Smooth muscle cell (in vitro differentiated cells): ENCODE data around the gene PRUNE2. TPM values are rescaled to one million over a fixed set of nuclear protein-coding genes. Genes with fewer than 3 reads are reported as not detected.

Experiments used
- DNase-seq: peaks from one replicate; lab custom pipeline; 2025; ENCODE audit not compliant: unreplicated experiment; lab: John Stamatoyannopoulos, UW
- H2AFZ ChIP-seq: fragments of 200-600 bp; sonication (generic); 2 replicates; pipeline ENCODE4 v1.6.0; 2016; ENCODE audit warnings: antibody characterized with exemption, low read depth, mild to moderate bottlenecking
- H3F3A ChIP-seq: fragments of 200-600 bp; sonication (generic); 2 replicates; pipeline ENCODE4 v1.6.0; 2017; ENCODE audit warnings: antibody characterized with exemption, low read depth
- H3K27ac ChIP-seq: fragments of 200-600 bp; sonication (generic); 2 replicates; pipeline ENCODE4 v1.5.1; 2016; ENCODE audit warnings: low read depth, mild to moderate bottlenecking
- H3K27me3 ChIP-seq: fragments of 200-600 bp; sonication (generic); 2 replicates; pipeline ENCODE4 v1.6.1; 2016; ENCODE audit warnings: low read depth, mild to moderate bottlenecking
- H3K36me3 ChIP-seq: fragments of 200-600 bp; sonication (generic); 2 replicates; pipeline ENCODE4 v1.5.1; 2016; ENCODE audit warnings: low read depth
- H3K4me1 ChIP-seq: fragments of 200-600 bp; sonication (generic); 2 replicates; pipeline ENCODE4 v1.5.1; 2016; ENCODE audit warnings: low read depth
- H3K4me2 ChIP-seq: fragments of 200-600 bp; sonication (generic); 2 replicates; pipeline ENCODE4 v1.6.0; 2016; ENCODE audit warnings: mild to moderate bottlenecking
- H3K4me3 ChIP-seq: fragments of 200-600 bp; sonication (generic); 2 replicates; pipeline ENCODE4 v1.5.1; 2016; ENCODE audit warnings: mild to moderate bottlenecking
- H3K79me2 ChIP-seq: fragments of 200-600 bp; sonication (generic); 2 replicates; pipeline ENCODE4 v1.6.0; 2016; ENCODE audit warnings: low read depth, mild to moderate bottlenecking
- H3K9ac ChIP-seq: fragments of 200-600 bp; sonication (generic); 2 replicates; pipeline ENCODE4 v1.6.0; 2016; ENCODE audit warnings: low read depth
- H3K9me3 ChIP-seq: fragments of 200-600 bp; sonication (generic); replicated peaks from 2 replicates; pipeline ENCODE4 v1.5.1; 2016; ENCODE audit warnings: low read depth
- H4K20me1 ChIP-seq: fragments of 200-600 bp; sonication (generic); 2 replicates; pipeline ENCODE4 v1.6.0; 2016; ENCODE audit warnings: low read depth
- WGBS: methylation state at CpG from one replicate; pipeline ENCODE4 v1.1.7; 2016; ENCODE audit warnings: low lambda C conversion rate; 5-methylcytosine and 5-hydroxymethylcytosine counted together
- polyA plus RNA-seq: library from polyadenylated mRNA; unstranded; fragments of >200 nt; fragmentation: Nextera tagmentation; extraction: Ambion mirVana; gene quantifications from 2 replicates; pipeline ENCODE4 v1.2.1, GENCODE V29; 2016
- total RNA-seq: library from RNA; depleted of rRNA; stranded (reverse); fragments of >200 nt; gene quantifications from 2 replicates; pipeline ENCODE4 v1.2.3, GENCODE V29; 2014
- TF ChIP-seq, protein P1 (sequence below): fragments of 200-600 bp; sonication (generic); IDR thresholded peaks from 2 replicates; pipeline ENCODE4 v1.5.1; 2017; ENCODE audit warnings: borderline replicate concordance, mild to moderate bottlenecking, antibody characterized with exemption; ENCODE audit not compliant: insufficient read depth, poor library complexity, severe bottlenecking

The PRUNE2 gene
- total and polyA plus RNA-seq, 2 experiments from 2014 or later = 0.79 to 1.9 TPM

DNA sequence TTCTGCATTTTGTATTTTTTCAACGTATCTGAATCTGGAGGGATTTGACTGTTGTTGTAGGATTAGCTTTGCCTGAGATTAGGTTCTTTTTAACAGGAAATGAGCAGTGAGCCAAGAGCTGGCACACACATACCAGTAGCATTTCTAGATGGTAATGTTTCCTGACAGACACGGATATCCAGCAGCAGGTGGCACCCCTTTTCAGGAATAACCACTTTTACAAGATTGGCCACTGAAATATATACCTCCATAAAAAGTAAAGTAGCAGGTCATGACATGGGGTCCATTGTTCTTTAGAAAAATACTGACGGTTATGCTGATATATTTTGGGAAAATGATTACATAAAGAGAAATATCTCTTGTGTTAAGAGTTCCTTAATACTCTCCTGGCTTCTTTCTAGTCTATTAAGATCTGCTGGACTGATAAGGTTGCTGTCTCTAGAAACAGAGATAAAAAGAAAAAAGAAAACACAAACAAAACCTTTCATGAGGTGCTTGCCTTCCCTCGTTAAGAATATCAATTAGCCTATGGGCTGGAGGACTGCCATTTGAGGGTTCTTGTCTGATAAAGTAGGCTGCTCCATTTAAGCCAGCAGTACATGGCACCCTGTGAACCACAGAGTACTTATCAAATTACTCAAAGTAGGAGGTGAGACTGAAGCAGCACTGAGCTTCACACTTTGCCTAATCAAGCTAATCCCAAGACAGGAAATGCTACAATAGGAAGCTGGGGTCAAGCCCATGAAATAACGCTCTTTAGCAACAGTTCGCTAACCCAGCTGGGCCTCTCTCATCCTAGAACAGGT, 243.2 kb downstream of the PRUNE2 start:
- TF ChIP-seq, protein P1, sequence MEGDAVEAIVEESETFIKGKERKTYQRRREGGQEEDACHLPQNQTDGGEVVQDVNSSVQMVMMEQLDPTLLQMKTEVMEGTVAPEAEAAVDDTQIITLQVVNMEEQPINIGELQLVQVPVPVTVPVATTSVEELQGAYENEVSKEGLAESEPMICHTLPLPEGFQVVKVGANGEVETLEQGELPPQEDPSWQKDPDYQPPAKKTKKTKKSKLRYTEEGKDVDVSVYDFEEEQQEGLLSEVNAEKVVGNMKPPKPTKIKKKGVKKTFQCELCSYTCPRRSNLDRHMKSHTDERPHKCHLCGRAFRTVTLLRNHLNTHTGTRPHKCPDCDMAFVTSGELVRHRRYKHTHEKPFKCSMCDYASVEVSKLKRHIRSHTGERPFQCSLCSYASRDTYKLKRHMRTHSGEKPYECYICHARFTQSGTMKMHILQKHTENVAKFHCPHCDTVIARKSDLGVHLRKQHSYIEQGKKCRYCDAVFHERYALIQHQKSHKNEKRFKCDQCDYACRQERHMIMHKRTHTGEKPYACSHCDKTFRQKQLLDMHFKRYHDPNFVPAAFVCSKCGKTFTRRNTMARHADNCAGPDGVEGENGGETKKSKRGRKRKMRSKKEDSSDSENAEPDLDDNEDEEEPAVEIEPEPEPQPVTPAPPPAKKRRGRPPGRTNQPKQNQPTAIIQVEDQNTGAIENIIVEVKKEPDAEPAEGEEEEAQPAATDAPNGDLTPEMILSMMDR = no peak
- no peak overlapping the region for H3K27ac ChIP-seq
- no peak for DNase-seq
- no peak overlapping the region for H3K9ac ChIP-seq
- H3K36me3 ChIP-seq = no peaks in the 10 kb centered on the region
- WGBS = 57% methylated on average over 6 of the region's 6 CpGs
- H3K9me3 ChIP-seq = no peaks in the 10 kb centered on the region
- no peak overlapping the region for H3K4me3 ChIP-seq
- H3K4me1 ChIP-seq = peaks cover 3% of the 10 kb centered on the region
- no peaks in the 10 kb centered on the region for H4K20me1 ChIP-seq
- no peaks in the 10 kb centered on the region for H3K27me3 ChIP-seq
- no peak overlapping the region for H3K4me2 ChIP-seq
- no peak overlapping the region for H2AFZ ChIP-seq
- H3K79me2 ChIP-seq = no peaks in the 10 kb centered on the region
- no peaks in the 10 kb centered on the region for H3F3A ChIP-seq

DNA sequence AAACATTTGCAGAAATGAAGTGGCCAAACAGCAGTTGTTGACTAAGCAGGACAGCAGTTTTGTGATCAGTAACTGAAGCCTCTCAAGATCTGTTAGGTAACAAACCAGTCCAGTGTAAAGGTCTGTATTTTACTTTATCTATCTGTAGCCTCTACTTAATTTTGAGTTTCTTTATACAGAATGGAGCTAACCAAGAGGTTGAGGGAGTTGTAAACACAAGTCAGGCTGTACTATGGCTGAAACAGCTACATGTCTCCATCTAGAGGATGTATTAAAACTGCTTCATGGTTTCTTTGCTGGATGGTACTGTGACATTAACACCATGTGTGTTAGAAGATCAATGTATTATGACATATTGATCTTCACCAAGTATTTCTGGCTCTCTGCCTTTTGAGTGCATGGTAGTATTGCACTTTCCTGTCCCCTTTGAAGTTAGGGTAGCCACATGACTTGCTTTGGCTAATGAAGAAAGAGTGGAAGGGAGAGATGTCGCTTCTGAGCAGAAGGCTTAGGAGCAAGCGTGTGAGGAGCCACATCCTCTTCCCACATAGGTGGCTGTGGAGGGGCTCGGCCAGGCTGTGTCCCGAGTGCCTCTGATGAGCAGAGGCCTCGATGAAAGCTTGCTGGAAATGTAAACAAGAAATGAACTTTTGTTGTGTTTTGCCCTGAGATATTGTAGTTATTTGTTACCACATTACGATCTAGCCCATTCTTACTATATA, 247.2 kb downstream of the PRUNE2 start:
- DNase-seq = no peak
- TF ChIP-seq, protein P1 = peak; percentile 63
- no peak overlapping the region for H3K9ac ChIP-seq
- no peaks in the 10 kb centered on the region for H4K20me1 ChIP-seq
- no peaks in the 10 kb centered on the region for H3K27me3 ChIP-seq
- 71% methylated on average over 6 of the region's 6 CpGs for WGBS
- no peak overlapping the region for H2AFZ ChIP-seq
- peaks cover 5% of the 10 kb centered on the region for H3K4me1 ChIP-seq
- no peaks in the 10 kb centered on the region for H3K36me3 ChIP-seq
- H3K4me2 ChIP-seq = no peak overlapping the region
- no peak overlapping the region for H3K27ac ChIP-seq
- H3F3A ChIP-seq = peaks cover 12% of the 10 kb centered on the region
- no peak overlapping the region for H3K4me3 ChIP-seq
- no peaks in the 10 kb centered on the region for H3K9me3 ChIP-seq
- no peaks in the 10 kb centered on the region for H3K79me2 ChIP-seq

DNA sequence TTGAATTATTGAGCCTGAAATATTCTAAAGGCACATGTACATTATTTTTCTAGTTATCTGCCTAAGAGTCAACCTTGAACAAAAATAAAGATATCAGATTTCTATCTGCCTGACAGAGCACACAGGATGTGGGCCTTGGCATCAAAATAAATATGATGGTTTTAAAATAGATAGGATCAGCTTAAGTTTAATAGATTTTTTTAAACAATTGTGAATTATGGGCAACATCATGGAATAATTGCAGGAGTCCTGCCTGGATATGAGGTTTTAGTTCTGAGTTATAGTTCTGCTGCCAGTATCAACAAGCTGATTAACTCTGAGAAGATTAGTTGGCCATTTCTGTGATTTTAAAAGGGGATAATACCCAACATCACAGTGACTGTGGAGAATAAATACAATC, 248.6 kb downstream of the PRUNE2 start:
- no peaks in the 10 kb centered on the region for H4K20me1 ChIP-seq
- H3K27me3 ChIP-seq = no peaks in the 10 kb centered on the region
- no peaks in the 10 kb centered on the region for H3K79me2 ChIP-seq
- no peak overlapping the region for H3K4me2 ChIP-seq
- H3K9me3 ChIP-seq = no peaks in the 10 kb centered on the region
- no peaks in the 10 kb centered on the region for H3K36me3 ChIP-seq
- no peak overlapping the region for H3K4me3 ChIP-seq
- H3F3A ChIP-seq = peaks cover 15% of the 10 kb centered on the region
- H3K27ac ChIP-seq = no peak overlapping the region
- no peak for DNase-seq
- peaks cover 5% of the 10 kb centered on the region for H3K4me1 ChIP-seq
- TF ChIP-seq, protein P1 = no peak
- H2AFZ ChIP-seq = no peak overlapping the region
- H3K9ac ChIP-seq = no peak overlapping the region

DNA sequence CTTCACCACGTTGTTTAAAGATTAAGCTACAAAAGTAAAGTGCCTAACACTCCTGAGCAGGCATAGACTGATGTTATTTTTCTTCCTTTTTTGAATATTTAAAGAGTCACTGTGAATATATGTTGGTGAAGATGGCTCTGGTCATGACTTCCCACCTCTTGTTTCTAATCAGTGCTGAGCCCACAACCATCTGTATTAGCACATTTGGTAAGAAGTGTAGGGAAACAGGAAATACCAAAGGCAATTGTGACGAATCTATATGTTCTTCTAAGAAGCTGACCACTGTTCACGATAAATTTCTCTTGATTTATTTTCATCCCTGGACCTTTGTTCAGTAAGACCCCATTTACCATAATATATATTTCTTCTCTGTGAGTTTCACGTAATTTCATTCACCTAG, 249.9 kb downstream of the PRUNE2 start:
- Histone ChIP-seq H3K27me3 (no peaks in the 10 kb centered on the region), H3K36me3 (no peaks in the 10 kb centered on the region), H2AFZ (no peak overlapping the region), H3F3A (peaks cover 15% of the 10 kb centered on the region), H3K4me1 (peaks cover 8% of the 10 kb centered on the region), H3K79me2 (no peaks in the 10 kb centered on the region), H3K27ac (peak overlapping the region; percentile 92), H4K20me1 (no peaks in the 10 kb centered on the region), H3K9me3 (no peaks in the 10 kb centered on the region), H3K4me2 (peak overlapping the region; percentile 73), H3K9ac (no peak overlapping the region), H3K4me3 (no peak overlapping the region)
- 62% methylated on average over 4 of the region's 4 CpGs for WGBS
- TF ChIP-seq, protein P1 = no peak
- no peak for DNase-seq
